ENCODE results near the gene MRPL37. TPM values are rescaled to one million over a fixed set of nuclear protein-coding genes. Genes with fewer than 3 reads are reported as not detected.

Gene MRPL37
- total RNA-seq, 2 experiments from 2014 or later: 88.0 to 91.9 TPM

- no peaks in the 10 kb centered on the region for H3K27me3 Mint-ChIP-seq
- POLR2A ChIA-PET: interaction anchor here (1.9 kb wide), 1 partner anchor 13 kb away, joined by 7 read pairs; the partner anchor contains the start of genes CYB5RL and MRPL37
- H3K4me1 Mint-ChIP-seq: peaks cover 2% of the 10 kb centered on the region
- no peaks in the 10 kb centered on the region for H3K9me3 Mint-ChIP-seq
- H3K36me3 Mint-ChIP-seq (ENCODE audit: low read depth): peaks cover 80% of the 10 kb centered on the region
- CTCF ChIA-PET: no interaction called here
- H3K27ac Mint-ChIP-seq: no peak overlapping the region
- no peak for DNase-seq
- no peak overlapping the region for H3K4me3 Mint-ChIP-seq
Measured at GRCh38 chr1:54212872-54213271, 12.9 kb downstream of the MRPL37 start.

GRCh38 chr1:54215523-54215922, 15.6 kb downstream of the MRPL37 start:
- no peak for DNase-seq
- no peaks in the 10 kb centered on the region for H3K9me3 Mint-ChIP-seq
- ChIA-PET CTCF (no interaction called here), POLR2A (no interaction called here)
- H3K27ac Mint-ChIP-seq: no peak overlapping the region
- H3K4me3 Mint-ChIP-seq: no peak overlapping the region
- H3K36me3 Mint-ChIP-seq (ENCODE audit: low read depth): peaks cover 84% of the 10 kb centered on the region
- H3K27me3 Mint-ChIP-seq: no peaks in the 10 kb centered on the region
- H3K4me1 Mint-ChIP-seq: peaks cover 2% of the 10 kb centered on the region

GRCh38 chr1:54218883-54219687, 19.1 kb downstream of the MRPL37 start:
- Mint-ChIP-seq H3K4me3 (no peak overlapping the region), H3K36me3 (ENCODE audit: low read depth) (peaks cover 69% of the 10 kb centered on the region), H3K9me3 (no peaks in the 10 kb centered on the region), H3K27me3 (no peaks in the 10 kb centered on the region), H3K4me1 (peaks cover 2% of the 10 kb centered on the region), H3K27ac (no peak overlapping the region)
- no peak for DNase-seq
- POLR2A ChIA-PET: interaction anchor here (0.5 to 4.0 kb wide), 3 partner anchors 12 to 311 kb away, joined by 3 to 15 read pairs (median 3); partner anchors contain the start of genes CYB5RL and MRPL37
- CTCF ChIA-PET: interaction anchor here (1.2 kb wide), 1 partner anchor 270 kb away, joined by 4 read pairs; no protein-coding TSS in a partner anchor

- Mint-ChIP-seq H3K9me3 (no peaks in the 10 kb centered on the region), H3K27ac (no peak overlapping the region), H3K27me3 (no peaks in the 10 kb centered on the region), H3K4me1 (peaks cover 2% of the 10 kb centered on the region), H3K4me3 (no peak overlapping the region), H3K36me3 (ENCODE audit: low read depth) (peaks cover 67% of the 10 kb centered on the region)
- ChIA-PET CTCF (interaction anchor here (1.2 kb wide), 1 partner anchor 269 kb away, joined by 4 read pairs; no protein-coding TSS in a partner anchor), POLR2A (interaction anchor here (4.0 kb wide), 1 partner anchor 20 kb away, joined by 15 read pairs; the partner anchor contains the start of genes CYB5RL and MRPL37)
- DNase-seq: no peak
Measured at GRCh38 chr1:54219688-54220003, 19.7 kb downstream of the MRPL37 start.

GRCh38 chr1:54220004-54220811, 20.2 kb downstream of the MRPL37 start:
- Mint-ChIP-seq H3K4me3 (no peak overlapping the region), H3K36me3 (ENCODE audit: low read depth) (peaks cover 68% of the 10 kb centered on the region), H3K9me3 (no peaks in the 10 kb centered on the region), H3K27ac (no peak overlapping the region), H3K27me3 (no peaks in the 10 kb centered on the region), H3K4me1 (peaks cover 3% of the 10 kb centered on the region)
- no peak for DNase-seq
- CTCF ChIA-PET: interaction anchor here (0.7 kb wide), 1 partner anchor 269 kb away, joined by 3 read pairs; no protein-coding TSS in a partner anchor
- POLR2A ChIA-PET: interaction anchor here (4.0 kb wide), 1 partner anchor 20 kb away, joined by 15 read pairs; the partner anchor contains the start of genes CYB5RL and MRPL37

GRCh38 chr1:54221113-54221834, 21.3 kb downstream of the MRPL37 start:
- H3K4me1 Mint-ChIP-seq: peaks cover 7% of the 10 kb centered on the region
- H3K27ac Mint-ChIP-seq: no peak overlapping the region
- no peak overlapping the region for H3K4me3 Mint-ChIP-seq
- CTCF ChIA-PET: no interaction called here
- peaks cover 64% of the 10 kb centered on the region for H3K36me3 Mint-ChIP-seq (ENCODE audit: low read depth)
- POLR2A ChIA-PET: interaction anchor here (0.6 to 4.0 kb wide), 2 partner anchors 21 to 580 kb away, joined by 3 to 15 read pairs; partner anchors contain the start of genes CYB5RL, MRPL37 and TTC22
- DNase-seq: no peak
- H3K27me3 Mint-ChIP-seq: no peaks in the 10 kb centered on the region
- H3K9me3 Mint-ChIP-seq: no peaks in the 10 kb centered on the region

- POLR2A ChIA-PET: interaction anchor here (4.0 kb wide), 1 partner anchor 22 kb away, joined by 15 read pairs; the partner anchor contains the start of genes CYB5RL and MRPL37
- no peak for DNase-seq
- Mint-ChIP-seq H3K4me3 (no peak overlapping the region), H3K36me3 (ENCODE audit: low read depth) (peaks cover 59% of the 10 kb centered on the region), H3K9me3 (no peaks in the 10 kb centered on the region), H3K27ac (no peak overlapping the region), H3K4me1 (peaks cover 11% of the 10 kb centered on the region), H3K27me3 (no peaks in the 10 kb centered on the region)
- CTCF ChIA-PET: interaction anchor here (1.6 kb wide), 1 partner anchor 277 kb away, joined by 3 read pairs; no protein-coding TSS in a partner anchor
Measured at GRCh38 chr1:54221867-54222484, 22.0 kb downstream of the MRPL37 start.

GRCh38 chr1:54222711-54223110, 22.7 kb downstream of the MRPL37 start:
- CTCF ChIA-PET: interaction anchor here (1.6 kb wide), 1 partner anchor 277 kb away, joined by 3 read pairs; no protein-coding TSS in a partner anchor
- Mint-ChIP-seq H3K36me3 (ENCODE audit: low read depth) (peaks cover 58% of the 10 kb centered on the region), H3K4me3 (no peak overlapping the region)

GRCh38 chr1:54223441-54224202, 23.7 kb downstream of the MRPL37 start:
- H3K36me3 Mint-ChIP-seq (ENCODE audit: low read depth): peaks cover 56% of the 10 kb centered on the region
- no peaks in the 10 kb centered on the region for H3K27me3 Mint-ChIP-seq
- H3K9me3 Mint-ChIP-seq: no peaks in the 10 kb centered on the region
- ChIA-PET POLR2A (no interaction called here), CTCF (interaction anchor here (1.6 kb wide), 1 partner anchor 276 kb away, joined by 3 read pairs; no protein-coding TSS in a partner anchor)
- no peak overlapping the region for H3K27ac Mint-ChIP-seq
- H3K4me1 Mint-ChIP-seq: peaks cover 24% of the 10 kb centered on the region
- DNase-seq: no peak
- no peak overlapping the region for H3K4me3 Mint-ChIP-seq

More at GRCh38 chr1:54222711-54223110, 22.7 kb downstream of the MRPL37 start:
- H3K27ac Mint-ChIP-seq: peak overlapping the region; percentile 14
- H3K4me1 Mint-ChIP-seq: peaks cover 16% of the 10 kb centered on the region
- no peak for DNase-seq
- no peaks in the 10 kb centered on the region for H3K27me3 Mint-ChIP-seq
- H3K9me3 Mint-ChIP-seq: no peaks in the 10 kb centered on the region
- POLR2A ChIA-PET: no interaction called here

- POLR2A ChIA-PET: no interaction called here
- CTCF ChIA-PET: no interaction called here
- DNase-seq: no peak
- Mint-ChIP-seq H3K9me3 (no peaks in the 10 kb centered on the region), H3K27me3 (no peaks in the 10 kb centered on the region), H3K36me3 (ENCODE audit: low read depth) (peaks cover 52% of the 10 kb centered on the region), H3K4me1 (peaks cover 28% of the 10 kb centered on the region), H3K4me3 (no peak overlapping the region), H3K27ac (no peak overlapping the region)
Measured at GRCh38 chr1:54224233-54224632, 24.3 kb downstream of the MRPL37 start.

GRCh38 chr1:54225378-54225777, 25.4 kb downstream of the MRPL37 start:
- no peaks in the 10 kb centered on the region for H3K27me3 Mint-ChIP-seq
- no peak overlapping the region for H3K27ac Mint-ChIP-seq
- POLR2A ChIA-PET: no interaction called here
- H3K4me3 Mint-ChIP-seq: no peak overlapping the region
- no peak for DNase-seq
- H3K36me3 Mint-ChIP-seq (ENCODE audit: low read depth): peaks cover 48% of the 10 kb centered on the region
- peaks cover 39% of the 10 kb centered on the region for H3K4me1 Mint-ChIP-seq
- no peaks in the 10 kb centered on the region for H3K9me3 Mint-ChIP-seq
- CTCF ChIA-PET: no interaction called here

Measured in activated CD4-positive, alpha-beta memory T cell treated with anti-CD3 and anti-CD28 coated beads, Interleukin-2, amount 10 ng/mL, durations not matched to agents 7 days and 5 days (primary cell).